ENCODE data around the gene ST6GALNAC1.
"Not testable (repeated sequence)": the region's sequence is repeated elsewhere in the genome, so short reads cannot be mapped to it uniquely, and the experiment has no call there.

ST6GALNAC1 gene

GRCh38 chr17:76638263-76638662, 5.3 kb downstream of the ST6GALNAC1 start:
- no peaks in the 10 kb centered on the region for H3K9me3 Mint-ChIP-seq
- H3K4me3 Mint-ChIP-seq, result no peak overlapping the region
- TF ChIP-seq, protein P1, sequence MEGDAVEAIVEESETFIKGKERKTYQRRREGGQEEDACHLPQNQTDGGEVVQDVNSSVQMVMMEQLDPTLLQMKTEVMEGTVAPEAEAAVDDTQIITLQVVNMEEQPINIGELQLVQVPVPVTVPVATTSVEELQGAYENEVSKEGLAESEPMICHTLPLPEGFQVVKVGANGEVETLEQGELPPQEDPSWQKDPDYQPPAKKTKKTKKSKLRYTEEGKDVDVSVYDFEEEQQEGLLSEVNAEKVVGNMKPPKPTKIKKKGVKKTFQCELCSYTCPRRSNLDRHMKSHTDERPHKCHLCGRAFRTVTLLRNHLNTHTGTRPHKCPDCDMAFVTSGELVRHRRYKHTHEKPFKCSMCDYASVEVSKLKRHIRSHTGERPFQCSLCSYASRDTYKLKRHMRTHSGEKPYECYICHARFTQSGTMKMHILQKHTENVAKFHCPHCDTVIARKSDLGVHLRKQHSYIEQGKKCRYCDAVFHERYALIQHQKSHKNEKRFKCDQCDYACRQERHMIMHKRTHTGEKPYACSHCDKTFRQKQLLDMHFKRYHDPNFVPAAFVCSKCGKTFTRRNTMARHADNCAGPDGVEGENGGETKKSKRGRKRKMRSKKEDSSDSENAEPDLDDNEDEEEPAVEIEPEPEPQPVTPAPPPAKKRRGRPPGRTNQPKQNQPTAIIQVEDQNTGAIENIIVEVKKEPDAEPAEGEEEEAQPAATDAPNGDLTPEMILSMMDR (IDR thresholded peaks at IDR 0.05; ENCODE audit: unreplicated experiment in 3 of 3), result no peak
- no peaks in the 10 kb centered on the region for H3K27me3 Mint-ChIP-seq (ENCODE audit: low read depth)
- peaks cover 31% of the 10 kb centered on the region for H3K4me1 Mint-ChIP-seq
- no peaks in the 10 kb centered on the region for H3K36me3 Mint-ChIP-seq (ENCODE audit: low read depth)
- H3K27ac Mint-ChIP-seq, result peak overlapping the region in 1 of 3 experiments; percentile 35

- H3K27me3 Mint-ChIP-seq (ENCODE audit: low read depth); H3K4me3 Mint-ChIP-seq; H3K36me3 Mint-ChIP-seq (ENCODE audit: low read depth); H3K9me3 Mint-ChIP-seq: not testable (repeated sequence)
- Mint-ChIP-seq H3K4me1 (peaks cover 42% of the 10 kb centered on the region), H3K27ac (peak overlapping the region in 2 of 3 experiments; percentile 48 to 78)
Observed at GRCh38 chr17:76636486-76637206, 6.9 kb downstream of the ST6GALNAC1 start.

DNA sequence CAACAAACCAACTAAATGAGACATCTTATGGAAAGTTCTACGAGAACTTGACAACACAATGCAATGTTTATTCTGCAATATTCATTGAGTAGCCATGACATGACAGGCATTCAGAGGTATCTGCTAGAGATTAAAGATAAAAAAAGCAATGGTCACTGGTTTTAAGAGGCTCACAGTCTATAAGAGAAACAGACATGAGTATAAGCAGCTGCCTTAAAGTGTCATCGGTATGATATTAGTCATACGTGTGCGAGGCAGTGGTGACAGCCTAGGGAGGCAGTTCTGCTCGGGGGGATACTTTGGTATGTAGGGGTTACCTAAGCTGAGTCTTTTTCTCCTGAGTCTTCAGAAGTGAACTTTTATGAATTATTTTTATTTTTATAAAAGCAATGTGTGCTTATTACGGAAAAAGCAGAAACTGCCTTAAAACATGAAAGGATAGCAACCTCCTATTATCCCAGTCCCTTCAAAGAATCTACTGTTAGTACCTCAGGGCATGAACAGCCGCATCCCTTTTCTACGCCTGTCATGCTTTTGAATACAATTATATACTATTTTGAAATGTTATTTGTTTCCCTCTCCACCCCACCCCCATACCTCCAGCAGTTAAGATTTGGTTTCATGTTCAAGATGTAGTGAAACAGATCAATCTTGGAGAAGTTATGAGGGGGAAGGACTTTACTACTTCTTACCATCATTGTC, 7.7 kb downstream of the ST6GALNAC1 start:
- H3K4me3 Mint-ChIP-seq, result no peak overlapping the region
- TF ChIP-seq, protein P1 (IDR thresholded peaks at IDR 0.05; ENCODE audit: unreplicated experiment in 3 of 3), result no peak
- no peaks in the 10 kb centered on the region for H3K27me3 Mint-ChIP-seq (ENCODE audit: low read depth)
- peaks cover 38% of the 10 kb centered on the region for H3K4me1 Mint-ChIP-seq
- no peaks in the 10 kb centered on the region for H3K9me3 Mint-ChIP-seq
- peak overlapping the region in 2 of 3 experiments; percentile 75 to 78 for H3K27ac Mint-ChIP-seq
- no peaks in the 10 kb centered on the region for H3K36me3 Mint-ChIP-seq (ENCODE audit: low read depth)

GRCh38 chr17:76635039-76635438, 8.5 kb downstream of the ST6GALNAC1 start:
- no peak overlapping the region for H3K4me3 Mint-ChIP-seq
- H3K27ac Mint-ChIP-seq, result peak overlapping the region in 2 of 3 experiments; percentile 39 to 45
- TF ChIP-seq, protein P1 (IDR thresholded peaks at IDR 0.05; ENCODE audit: unreplicated experiment in 3 of 3), result no peak
- no peaks in the 10 kb centered on the region for H3K36me3 Mint-ChIP-seq (ENCODE audit: low read depth)
- H3K9me3 Mint-ChIP-seq, result no peaks in the 10 kb centered on the region
- peaks cover 30% of the 10 kb centered on the region for H3K4me1 Mint-ChIP-seq
- no peaks in the 10 kb centered on the region for H3K27me3 Mint-ChIP-seq (ENCODE audit: low read depth)

DNA sequence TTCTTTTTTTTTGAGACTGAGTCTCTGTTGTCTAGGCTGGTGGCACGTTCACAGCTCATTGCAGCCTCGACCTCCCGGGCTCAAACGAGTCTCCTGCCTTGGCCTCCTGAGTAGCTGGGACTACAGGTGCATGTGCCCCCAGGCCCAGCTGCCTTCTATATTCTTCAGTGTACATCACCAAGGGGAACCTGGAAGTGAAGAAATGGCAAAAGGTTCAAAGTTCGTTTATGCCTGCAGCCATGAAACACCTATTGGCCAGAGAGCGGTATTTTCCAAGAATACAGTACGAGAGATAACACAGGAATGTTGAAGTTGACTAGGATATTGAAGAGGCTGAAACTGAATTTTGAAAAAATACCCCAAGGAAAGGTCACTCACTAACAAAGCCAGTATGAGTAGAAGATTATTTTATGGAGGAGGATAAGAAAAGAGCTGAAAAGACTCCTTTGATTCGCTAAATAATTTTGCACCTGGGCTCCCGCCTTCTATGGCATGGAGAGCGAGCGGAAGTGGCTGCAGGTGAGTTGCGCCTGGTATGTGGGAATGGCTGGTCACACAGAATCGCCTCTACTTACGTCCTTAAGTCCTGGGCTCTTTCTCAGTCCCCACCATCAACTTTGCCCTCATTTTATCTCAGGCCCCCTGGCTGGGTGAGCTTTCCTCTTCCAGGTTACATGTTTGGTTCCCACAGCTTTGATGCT, 9.8 kb downstream of the ST6GALNAC1 start:
- H3K9me3 Mint-ChIP-seq, result no peaks in the 10 kb centered on the region
- peaks cover 20% of the 10 kb centered on the region for H3K4me1 Mint-ChIP-seq
- H3K27me3 Mint-ChIP-seq (ENCODE audit: low read depth), result no peaks in the 10 kb centered on the region
- H3K4me3 Mint-ChIP-seq, result no peak overlapping the region
- no peaks in the 10 kb centered on the region for H3K36me3 Mint-ChIP-seq (ENCODE audit: low read depth)
- TF ChIP-seq, protein P1 (IDR thresholded peaks at IDR 0.05; ENCODE audit: unreplicated experiment in 3 of 3), result no peak
- H3K27ac Mint-ChIP-seq, result peak overlapping the region in 2 of 3 experiments; percentile 3 to 23

DNA sequence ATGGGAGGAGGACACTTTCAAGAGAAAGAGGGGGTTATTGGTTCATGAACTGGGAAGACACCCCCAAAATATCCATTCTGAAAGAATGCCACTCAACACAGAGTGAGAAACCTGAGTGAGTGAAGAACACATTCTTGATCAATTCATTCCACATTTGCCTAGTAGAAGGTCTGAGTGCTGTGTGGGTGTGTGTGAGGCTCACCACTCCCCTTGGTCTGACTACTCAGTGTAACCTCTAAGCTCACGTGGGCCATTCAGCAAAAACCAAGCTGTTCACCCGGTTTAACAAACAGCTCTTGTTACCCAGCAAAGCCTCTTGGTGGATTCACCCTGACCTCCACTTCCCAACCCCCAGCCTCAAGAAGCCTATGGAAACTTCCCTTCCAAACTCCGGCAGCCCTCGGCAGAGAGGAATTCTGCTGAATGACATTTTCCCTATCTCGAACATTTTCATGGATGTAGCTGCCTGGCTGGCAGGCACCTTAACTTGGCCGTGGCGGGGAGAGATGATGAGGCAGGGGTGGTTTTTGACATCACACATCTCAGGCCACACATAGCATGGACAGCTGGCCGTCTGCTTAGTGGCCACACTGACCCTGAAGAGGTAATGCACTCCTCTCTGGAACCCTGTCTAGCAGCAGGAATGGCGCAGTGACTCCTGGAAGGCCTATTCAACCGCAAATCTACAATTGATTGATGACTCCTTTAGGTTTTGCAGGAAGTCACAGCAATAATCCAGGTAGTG, 11.6 kb downstream of the ST6GALNAC1 start:
- Mint-ChIP-seq H3K9me3 (no peaks in the 10 kb centered on the region), H3K27me3 (ENCODE audit: low read depth) (no peaks in the 10 kb centered on the region), H3K36me3 (ENCODE audit: low read depth) (no peaks in the 10 kb centered on the region), H3K27ac (peak overlapping the region; percentile 26 to 94 (median 80)), H3K4me3 (no peak overlapping the region), H3K4me1 (peaks cover 17% of the 10 kb centered on the region)
- TF ChIP-seq, protein P1 (IDR thresholded peaks at IDR 0.05; ENCODE audit: unreplicated experiment in 3 of 3), result no peak
